Measurements from ENCODE around the gene SCAMP5.

The SCAMP5 gene

GRCh38 chr15:75050283-75050682 is 54.9 kb downstream of the SCAMP5 start:
- no peak for DNase-seq

DNA sequence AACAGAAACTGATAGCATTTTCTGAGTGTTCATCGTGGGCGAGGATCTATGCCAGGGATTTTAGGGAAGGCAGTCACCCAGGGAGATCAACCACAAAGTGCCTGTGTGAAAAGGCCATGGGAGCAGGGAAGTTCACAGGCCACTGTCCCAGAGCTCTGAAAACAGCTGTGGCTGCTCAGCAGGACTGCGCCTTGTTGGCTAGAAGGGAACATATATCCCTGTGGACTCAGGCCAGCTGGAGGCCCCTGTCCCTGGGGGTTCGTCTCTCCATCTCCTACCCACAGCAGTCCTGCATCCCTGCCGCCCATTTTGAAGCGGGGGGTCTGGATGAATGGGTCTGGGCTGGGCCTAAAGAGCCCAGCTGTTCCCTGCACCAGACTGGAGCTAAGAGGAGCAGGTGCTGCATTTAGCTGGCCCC is 55.8 kb downstream of the SCAMP5 start:
- DNase-seq: no peak

DNA sequence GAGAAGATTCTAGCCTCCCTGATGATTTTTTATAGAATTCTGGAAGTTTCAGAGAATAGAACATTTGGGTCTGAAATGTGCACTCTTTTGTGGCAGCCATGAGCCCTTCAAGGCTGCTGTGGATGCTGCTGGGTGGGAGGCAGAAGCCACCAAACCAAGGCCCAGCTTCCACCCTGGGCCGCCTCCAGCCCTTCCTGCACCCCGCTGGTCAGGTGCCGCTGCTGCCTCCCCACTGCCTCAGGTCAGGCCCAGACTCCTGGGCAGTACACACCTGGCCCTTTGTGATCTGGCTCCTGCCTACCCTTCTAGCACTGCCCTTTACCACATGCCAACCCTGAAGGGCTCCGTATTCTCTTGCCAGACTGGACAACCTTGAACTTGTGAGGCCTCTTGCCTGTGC is 56.3 kb downstream of the SCAMP5 start:
- no peak for DNase-seq

GRCh38 chr15:75052972-75053747 is 57.8 kb downstream of the SCAMP5 start:
- DNase-seq: no peak

DNA sequence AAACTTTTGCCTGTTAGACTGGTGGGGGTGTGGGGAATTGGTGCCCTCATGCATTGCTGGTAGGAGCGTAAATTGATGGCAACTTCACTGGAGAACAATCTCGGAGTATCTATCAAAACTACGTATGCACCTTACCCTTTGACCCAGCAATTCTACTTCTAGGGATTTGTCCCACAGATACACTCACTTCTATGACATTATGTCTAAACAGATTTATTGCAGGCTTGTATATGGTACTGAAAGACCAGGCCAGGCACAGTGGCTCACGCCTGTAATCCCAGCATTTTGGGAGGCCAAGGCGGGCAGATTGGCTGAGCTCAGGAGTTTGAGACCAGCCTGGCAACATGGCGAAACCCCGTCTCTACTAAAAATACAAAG is 58.4 kb downstream of the SCAMP5 start:
- no peak for DNase-seq

DNA sequence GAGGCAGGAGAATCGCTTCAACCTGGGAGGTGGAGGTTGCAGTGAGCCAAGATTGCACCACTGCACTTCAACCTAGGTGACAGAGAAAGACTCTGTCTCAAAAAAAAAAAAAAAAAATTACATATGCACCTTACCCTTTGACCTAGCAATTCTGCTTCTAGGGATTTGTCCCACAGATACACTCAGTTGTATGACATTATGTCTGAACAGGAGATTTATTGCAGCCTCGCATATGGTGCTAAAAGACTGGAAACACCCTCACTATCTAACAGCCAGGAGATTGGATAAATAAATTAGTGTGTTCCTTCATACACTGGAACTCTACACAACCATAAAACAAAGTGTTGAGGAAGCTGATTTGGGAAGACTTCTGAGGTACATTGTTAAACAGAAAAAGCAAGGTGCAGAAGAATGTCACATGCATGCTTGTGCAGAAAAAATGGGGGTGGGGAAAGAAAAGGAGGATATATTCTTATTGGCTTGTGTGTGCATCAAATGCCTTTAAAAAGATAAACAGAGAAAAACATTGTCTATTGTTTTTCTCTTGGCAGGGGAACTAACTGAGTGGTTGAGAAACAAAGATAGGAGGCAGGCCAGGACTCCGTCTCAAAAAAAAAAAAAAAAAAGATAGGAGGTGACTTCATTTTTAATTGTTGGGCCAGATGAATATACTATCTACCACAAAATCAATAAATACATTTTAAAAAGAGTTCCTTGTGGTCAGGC is 59.0 kb downstream of the SCAMP5 start:
- no peak for DNase-seq

GRCh38 chr15:75056036-75056435 is 60.7 kb downstream of the SCAMP5 start:
- no peak for DNase-seq

DNA sequence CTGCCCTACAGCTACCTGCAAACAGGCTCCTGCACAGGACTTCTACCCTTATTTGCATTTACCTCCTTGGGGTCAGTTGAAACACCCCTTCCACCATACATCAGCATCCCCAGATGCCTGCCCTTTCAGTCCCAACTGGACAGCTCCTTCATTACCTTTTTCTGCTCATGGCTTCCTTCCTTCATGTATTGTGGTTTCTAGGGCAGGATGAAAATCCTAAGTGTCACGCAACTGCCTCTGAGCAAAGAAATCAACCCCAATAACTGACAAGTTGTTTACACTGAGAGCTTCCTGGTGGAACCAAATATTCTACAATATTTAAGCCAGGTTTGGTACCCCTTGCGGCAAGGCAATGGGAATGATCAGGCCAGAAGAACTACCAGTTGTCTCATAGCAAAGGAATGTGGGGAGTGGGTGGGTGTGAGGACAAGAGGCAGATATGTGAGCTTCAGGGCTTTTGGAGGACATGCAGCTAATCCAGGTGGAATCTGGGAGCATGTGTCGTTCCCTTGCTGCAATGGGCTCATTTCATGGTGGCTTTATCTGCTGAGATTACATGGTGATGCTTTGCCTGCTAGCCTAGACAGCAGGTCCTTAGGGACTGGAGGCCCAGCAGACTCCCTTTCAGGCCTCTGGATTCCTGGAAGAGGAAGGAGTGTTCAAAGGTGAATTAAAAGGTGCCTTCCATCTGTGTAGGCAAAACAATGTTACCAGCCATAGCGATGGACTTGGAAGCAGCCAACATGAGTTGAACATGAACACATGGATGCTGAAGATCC is 63.0 kb downstream of the SCAMP5 start:
- no peak for DNase-seq

GRCh38 chr15:75059607-75060006 is 64.2 kb downstream of the SCAMP5 start:
- DNase-seq: no peak

GRCh38 chr15:75061272-75061671 is 65.9 kb downstream of the SCAMP5 start:
- DNase-seq: no peak

DNA sequence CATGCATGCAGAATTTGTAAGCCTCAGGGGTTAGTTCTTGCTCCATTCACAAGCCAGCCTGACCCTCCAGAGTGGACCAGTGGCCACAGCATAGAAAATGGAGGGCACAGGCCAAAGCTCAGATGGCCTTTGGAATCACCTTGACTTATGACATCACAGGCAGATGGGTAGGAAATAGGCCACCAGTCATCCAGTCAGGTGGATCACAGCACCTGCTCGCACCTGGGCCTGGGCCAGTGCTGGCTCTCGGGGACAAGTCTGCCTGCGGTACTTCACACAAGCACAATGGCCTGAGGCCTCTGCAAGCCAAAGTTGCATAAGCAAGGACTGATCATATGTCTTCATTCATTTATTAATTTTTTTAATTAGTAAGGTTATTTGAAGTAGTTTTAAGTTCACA is 67.3 kb downstream of the SCAMP5 start:
- DNase-seq: no peak

DNA sequence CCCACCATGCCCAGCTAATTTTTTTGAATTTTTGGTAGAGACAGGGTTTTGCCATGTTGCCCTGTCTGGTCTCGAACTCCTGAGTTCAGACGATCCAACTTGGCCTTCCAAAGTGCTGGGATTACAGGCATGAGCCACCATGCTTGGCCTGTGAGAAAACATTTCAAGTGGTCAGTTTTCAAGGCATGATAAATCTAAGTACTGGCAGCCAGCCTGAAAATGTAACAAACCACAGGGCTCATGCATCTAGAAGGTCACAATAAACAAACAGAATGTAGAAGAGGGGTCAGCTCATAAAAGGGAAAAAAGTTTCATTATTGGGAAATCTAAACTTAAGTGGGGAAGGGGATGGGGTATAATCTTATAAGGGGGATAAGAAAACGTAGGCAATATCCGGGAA is 68.0 kb downstream of the SCAMP5 start:
- DNase-seq: no peak

- no peak for DNase-seq
Measured at GRCh38 chr15:75063889-75064288, 68.5 kb downstream of the SCAMP5 start.

- DNase-seq: no peak
Measured at GRCh38 chr15:75064846-75065245, 69.5 kb downstream of the SCAMP5 start.

DNA sequence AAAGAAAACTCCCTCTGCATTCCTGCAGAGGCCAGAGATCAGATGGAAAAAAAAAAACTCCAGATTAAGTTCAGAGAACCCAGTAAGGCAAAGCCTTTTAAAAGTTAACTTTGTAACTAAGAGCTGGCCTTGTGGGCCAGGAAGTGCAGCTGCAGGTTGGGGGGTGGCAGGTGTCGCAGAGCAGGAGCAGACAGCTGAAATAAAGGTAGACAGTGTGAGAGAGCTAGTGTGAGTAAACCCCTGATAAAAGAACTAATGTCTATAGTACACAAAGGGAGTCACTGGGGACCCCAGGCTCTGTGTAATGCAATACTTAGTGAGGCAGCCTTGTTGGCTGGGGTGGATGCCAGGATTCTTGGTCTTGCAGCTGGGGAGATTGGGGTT is 70.1 kb downstream of the SCAMP5 start:
- no peak for DNase-seq

GRCh38 chr15:75065851-75066509 is 70.6 kb downstream of the SCAMP5 start:
- DNase-seq: no peak

DNA sequence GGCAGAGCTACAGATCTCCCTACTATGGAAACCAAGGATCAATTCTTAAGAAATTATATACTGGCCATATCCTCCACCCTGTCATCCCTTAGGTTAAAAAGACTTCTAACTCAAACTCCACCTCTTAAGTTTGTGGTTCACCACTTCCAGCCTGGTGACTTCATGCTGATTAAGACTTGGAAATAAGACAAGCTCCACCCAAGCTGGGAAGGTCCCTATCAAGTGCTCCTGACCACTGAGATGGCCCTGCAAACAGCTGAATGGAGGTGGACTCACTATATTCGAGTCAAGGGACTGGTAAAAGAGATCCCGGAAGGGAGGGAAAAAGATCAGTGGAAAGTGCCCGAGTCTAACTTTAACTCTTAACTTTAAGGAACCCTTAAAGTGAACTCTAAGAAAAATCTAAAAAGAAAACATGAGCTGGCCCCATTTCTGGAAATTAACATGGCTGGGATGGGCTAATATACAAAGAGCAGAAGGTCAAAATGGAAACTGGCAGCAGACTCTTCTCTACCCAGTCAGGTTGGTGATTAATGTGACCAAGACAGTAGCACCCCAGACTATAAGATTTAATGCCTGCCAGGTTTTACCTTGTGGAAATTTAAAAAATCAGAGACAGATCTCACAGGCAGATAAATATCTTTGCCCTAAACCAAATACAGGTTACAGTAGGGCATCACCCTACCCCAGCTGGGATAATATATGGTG is 71.9 kb downstream of the SCAMP5 start:
- DNase-seq: no peak

DNA sequence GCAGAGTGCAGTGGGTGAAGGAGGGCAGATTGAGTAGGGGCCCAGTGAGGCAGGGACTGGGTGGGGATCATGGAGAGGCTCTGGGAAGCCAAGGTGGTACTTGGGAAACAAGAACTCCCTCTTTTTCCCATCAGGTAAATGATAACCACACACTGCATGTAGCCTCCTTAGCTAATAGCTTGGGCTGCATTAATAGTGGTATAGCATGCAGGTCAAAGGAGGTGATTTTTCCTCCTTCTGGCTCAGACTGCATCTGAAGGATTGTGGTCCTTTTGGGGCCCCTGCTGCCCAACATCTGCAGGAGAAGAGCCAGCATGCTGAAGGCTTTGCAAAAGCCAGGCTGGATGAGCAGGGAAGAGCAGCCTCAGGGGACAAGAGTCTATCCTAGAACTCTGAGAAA is 73.4 kb downstream of the SCAMP5 start:
- DNase-seq: no peak

- no peak for DNase-seq
Measured at GRCh38 chr15:75069301-75069925, 74.0 kb downstream of the SCAMP5 start.

DNA sequence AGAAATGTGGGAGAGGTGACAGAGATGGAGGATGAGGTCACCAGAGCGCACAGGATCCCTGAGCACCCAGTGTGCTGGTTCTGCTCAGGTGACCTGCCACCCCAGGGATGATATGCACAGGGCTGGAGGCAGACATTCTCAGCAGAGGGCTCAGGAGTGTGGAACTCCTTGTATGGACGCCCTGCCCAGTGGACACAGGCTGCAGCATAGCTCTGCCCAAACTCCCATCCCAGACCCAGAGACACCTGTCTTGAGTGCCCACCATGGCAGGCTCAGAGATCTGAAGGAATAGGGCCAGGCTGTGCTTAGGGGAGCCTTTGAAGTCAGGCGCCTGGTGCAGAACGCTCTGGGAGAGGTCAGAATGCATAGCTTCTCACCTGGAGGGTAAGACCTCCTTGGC is 75.3 kb downstream of the SCAMP5 start:
- DNase-seq: no peak
